ENCODE measurements around the gene DDX24. TPM values are rescaled to one million over a fixed set of nuclear protein-coding genes. Genes with fewer than 3 reads are reported as not detected.

Gene DDX24
- total and polyA plus RNA-seq, 9 of the 15 experiments (the other 6 are each of a cell fraction or from before 2014, with no cell fraction given), result 82.4 to 175 (median 122) TPM

GRCh38 chr14:94026173-94026888 is 54.7 kb downstream of the DDX24 start, which contains the start of gene OTUB2 (continued):
- TF ChIP-seq, protein P1, sequence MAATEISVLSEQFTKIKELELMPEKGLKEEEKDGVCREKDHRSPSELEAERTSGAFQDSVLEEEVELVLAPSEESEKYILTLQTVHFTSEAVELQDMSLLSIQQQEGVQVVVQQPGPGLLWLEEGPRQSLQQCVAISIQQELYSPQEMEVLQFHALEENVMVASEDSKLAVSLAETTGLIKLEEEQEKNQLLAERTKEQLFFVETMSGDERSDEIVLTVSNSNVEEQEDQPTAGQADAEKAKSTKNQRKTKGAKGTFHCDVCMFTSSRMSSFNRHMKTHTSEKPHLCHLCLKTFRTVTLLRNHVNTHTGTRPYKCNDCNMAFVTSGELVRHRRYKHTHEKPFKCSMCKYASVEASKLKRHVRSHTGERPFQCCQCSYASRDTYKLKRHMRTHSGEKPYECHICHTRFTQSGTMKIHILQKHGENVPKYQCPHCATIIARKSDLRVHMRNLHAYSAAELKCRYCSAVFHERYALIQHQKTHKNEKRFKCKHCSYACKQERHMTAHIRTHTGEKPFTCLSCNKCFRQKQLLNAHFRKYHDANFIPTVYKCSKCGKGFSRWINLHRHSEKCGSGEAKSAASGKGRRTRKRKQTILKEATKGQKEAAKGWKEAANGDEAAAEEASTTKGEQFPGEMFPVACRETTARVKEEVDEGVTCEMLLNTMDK (IDR thresholded peaks at IDR 0.05; ENCODE audit: borderline replicate concordance, insufficient read depth, low read depth, low read length, poor library complexity, severe bottlenecking), result no peak
- no peak for TF ChIP-seq CCAR2 (IDR thresholded peaks at IDR 0.05; ENCODE audit: low read depth, low read length)
- TF ChIP-seq BCL6 (CRISPR knock-in tag; IDR thresholded peaks at IDR 0.05), result no peak
- TF ChIP-seq HMGN3 (IDR thresholded peaks at IDR 0.05; ENCODE audit: borderline replicate concordance, extremely low read depth, insufficient read length, low read depth, low read length), result no peak
- TF ChIP-seq, protein P2, sequence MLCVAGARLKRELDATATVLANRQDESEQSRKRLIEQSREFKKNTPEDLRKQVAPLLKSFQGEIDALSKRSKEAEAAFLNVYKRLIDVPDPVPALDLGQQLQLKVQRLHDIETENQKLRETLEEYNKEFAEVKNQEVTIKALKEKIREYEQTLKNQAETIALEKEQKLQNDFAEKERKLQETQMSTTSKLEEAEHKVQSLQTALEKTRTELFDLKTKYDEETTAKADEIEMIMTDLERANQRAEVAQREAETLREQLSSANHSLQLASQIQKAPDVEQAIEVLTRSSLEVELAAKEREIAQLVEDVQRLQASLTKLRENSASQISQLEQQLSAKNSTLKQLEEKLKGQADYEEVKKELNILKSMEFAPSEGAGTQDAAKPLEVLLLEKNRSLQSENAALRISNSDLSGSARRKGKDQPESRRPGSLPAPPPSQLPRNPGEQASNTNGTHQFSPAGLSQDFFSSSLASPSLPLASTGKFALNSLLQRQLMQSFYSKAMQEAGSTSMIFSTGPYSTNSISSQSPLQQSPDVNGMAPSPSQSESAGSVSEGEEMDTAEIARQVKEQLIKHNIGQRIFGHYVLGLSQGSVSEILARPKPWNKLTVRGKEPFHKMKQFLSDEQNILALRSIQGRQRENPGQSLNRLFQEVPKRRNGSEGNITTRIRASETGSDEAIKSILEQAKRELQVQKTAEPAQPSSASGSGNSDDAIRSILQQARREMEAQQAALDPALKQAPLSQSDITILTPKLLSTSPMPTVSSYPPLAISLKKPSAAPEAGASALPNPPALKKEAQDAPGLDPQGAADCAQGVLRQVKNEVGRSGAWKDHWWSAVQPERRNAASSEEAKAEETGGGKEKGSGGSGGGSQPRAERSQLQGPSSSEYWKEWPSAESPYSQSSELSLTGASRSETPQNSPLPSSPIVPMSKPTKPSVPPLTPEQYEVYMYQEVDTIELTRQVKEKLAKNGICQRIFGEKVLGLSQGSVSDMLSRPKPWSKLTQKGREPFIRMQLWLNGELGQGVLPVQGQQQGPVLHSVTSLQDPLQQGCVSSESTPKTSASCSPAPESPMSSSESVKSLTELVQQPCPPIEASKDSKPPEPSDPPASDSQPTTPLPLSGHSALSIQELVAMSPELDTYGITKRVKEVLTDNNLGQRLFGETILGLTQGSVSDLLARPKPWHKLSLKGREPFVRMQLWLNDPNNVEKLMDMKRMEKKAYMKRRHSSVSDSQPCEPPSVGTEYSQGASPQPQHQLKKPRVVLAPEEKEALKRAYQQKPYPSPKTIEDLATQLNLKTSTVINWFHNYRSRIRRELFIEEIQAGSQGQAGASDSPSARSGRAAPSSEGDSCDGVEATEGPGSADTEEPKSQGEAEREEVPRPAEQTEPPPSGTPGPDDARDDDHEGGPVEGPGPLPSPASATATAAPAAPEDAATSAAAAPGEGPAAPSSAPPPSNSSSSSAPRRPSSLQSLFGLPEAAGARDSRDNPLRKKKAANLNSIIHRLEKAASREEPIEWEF (CRISPR knock-in tag; IDR thresholded peaks at IDR 0.05), result no peak
- TF ChIP-seq POLR2A (conservative IDR thresholded peaks at IDR 0.05), result no peak
- TF ChIP-seq HDAC3 (IDR thresholded peaks at IDR 0.05; ENCODE audit: borderline replicate concordance, partially characterized antibody), result no peak
- no peak for TF ChIP-seq ERF (CRISPR knock-in tag; IDR thresholded peaks at IDR 0.05)
- peak; percentile 72 for TF ChIP-seq CHD2 (IDR thresholded peaks at IDR 0.05; ENCODE audit: low read depth, low read length)
- TF ChIP-seq IFI16 (CRISPR knock-in tag; IDR thresholded peaks at IDR 0.05), result no peak
- TF ChIP-seq TEAD2 (tag; IDR thresholded peaks at IDR 0.05), result no peak
- TF ChIP-seq ZNF444 (CRISPR knock-in tag; IDR thresholded peaks at IDR 0.05), result no peak
- TF ChIP-seq, protein P3, sequence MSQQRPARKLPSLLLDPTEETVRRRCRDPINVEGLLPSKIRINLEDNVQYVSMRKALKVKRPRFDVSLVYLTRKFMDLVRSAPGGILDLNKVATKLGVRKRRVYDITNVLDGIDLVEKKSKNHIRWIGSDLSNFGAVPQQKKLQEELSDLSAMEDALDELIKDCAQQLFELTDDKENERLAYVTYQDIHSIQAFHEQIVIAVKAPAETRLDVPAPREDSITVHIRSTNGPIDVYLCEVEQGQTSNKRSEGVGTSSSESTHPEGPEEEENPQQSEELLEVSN (IDR thresholded peaks at IDR 0.05; ENCODE audit: borderline replicate concordance in 1 of 2, extremely low read depth in 1 of 2, insufficient read depth in 1 of 2, insufficient read length in 1 of 2, low read depth in 1 of 2, low read length in 1 of 2, poor library complexity in 1 of 2, severe bottlenecking in 1 of 2), result peak; percentile 27 to 53
- TF ChIP-seq POLR2AphosphoS5 (IDR thresholded peaks at IDR 0.05; ENCODE audit: control insufficient read depth, insufficient read depth, low read depth, low read length), result no peak
- TF ChIP-seq RNF219 (CRISPR knock-in tag; IDR thresholded peaks at IDR 0.05), result no peak
- TF ChIP-seq ZNF644 (tag; IDR thresholded peaks at IDR 0.05; ENCODE audit: low read depth), result no peak
- no peak for TF ChIP-seq KAT7 (CRISPR knock-in tag; IDR thresholded peaks at IDR 0.05; ENCODE audit: borderline replicate concordance)
